HepG2 (cell line): Measurements from ENCODE around the gene KDM1B. TPM values are rescaled to one million over a fixed set of nuclear protein-coding genes. Genes with fewer than 3 reads are reported as not detected.
A peak's percentile ranks its signal among the peaks of the same experiment; 100 is the strongest.

ENCODE experiments used
- DNMT1 ChIP-seq: sonication (generic); formaldehyde crosslinking; IDR thresholded peaks from 2 replicates; pipeline ENCODE4 v1.5.1; 2020; ENCODE audit warnings: mild to moderate bottlenecking, missing genetic modification reagents
- DNMT3B ChIP-seq: conservative IDR thresholded peaks from 2 replicates; pipeline ENCODE4 v1.6.1; 2016; ENCODE audit warnings: missing biosample characterization, control low read depth
- FLYWCH1 ChIP-seq: sonication (generic); formaldehyde crosslinking; IDR thresholded peaks from 2 replicates; pipeline ENCODE4 v1.8.1; 2023; ENCODE audit warnings: mild to moderate bottlenecking, missing genetic modification reagents
- GATAD1 ChIP-seq: IDR thresholded peaks from 2 replicates; pipeline ENCODE4 v1.6.1; 2016; ENCODE audit warnings: missing genetic modification reagents, missing compliant biosample characterization
- HDAC6 ChIP-seq: fragments of 200-600 bp; sonication (generic); IDR thresholded peaks from 2 replicates; pipeline ENCODE4 v1.7.0; 2017; ENCODE audit warnings: mild to moderate bottlenecking, antibody characterized with exemption, low read length, low read depth
- HNRNPUL1 ChIP-seq: fragments of 200-400 bp; formaldehyde crosslinking; IDR thresholded peaks from 2 replicates; pipeline ENCODE4 v1.6.1; 2017; ENCODE audit warnings: low read depth, mild to moderate bottlenecking, low read length, moderate library complexity
- IRX3 ChIP-seq: sonication (generic); formaldehyde crosslinking; IDR thresholded peaks from 2 replicates; pipeline ENCODE4 v1.8.1; 2023; ENCODE audit warnings: mild to moderate bottlenecking, low read depth, missing genetic modification reagents, borderline replicate concordance
- JUN ChIP-seq: sonication (generic); formaldehyde crosslinking; IDR thresholded peaks from 2 replicates; pipeline ENCODE4 v1.4.0; 2020; ENCODE audit warnings: mild to moderate bottlenecking, missing genetic modification reagents
- NONO ChIP-seq, 2 experiments: fragments of 450-650 bp in 1 of 2; sonication (generic) in 1 of 2; formaldehyde crosslinking in 1 of 2; IDR thresholded peaks in 1 of 2; conservative IDR thresholded peaks in 1 of 2; 2 replicates each; pipeline versions ENCODE4 v1.6.1 to v1.8.0; 2017 to 2022; ENCODE audit warnings: mild to moderate bottlenecking in 1 of 2, missing genetic modification reagents in 1 of 2, moderate library complexity in 1 of 2
- SETDB1 ChIP-seq: sonication (generic); formaldehyde crosslinking; IDR thresholded peaks from 2 replicates; pipeline ENCODE4 v1.5.1; 2020; ENCODE audit warnings: missing genetic modification reagents, mild to moderate bottlenecking, borderline replicate concordance
- SMARCC2 ChIP-seq: fragments of 450-650 bp; IDR thresholded peaks from 2 replicates; pipeline ENCODE4 v1.6.1; 2017; ENCODE audit warnings: antibody characterized with exemption, mild to moderate bottlenecking
- SMC3 ChIP-seq: IDR thresholded peaks from 2 replicates; pipeline ENCODE4 v1.6.1; 2011; ENCODE audit warnings: low read length, improper control_type of control experiment
- TCF7L2 ChIP-seq: IDR thresholded peaks from 2 replicates; pipeline ENCODE4 v1.6.1; 2011; ENCODE audit warnings: mild to moderate bottlenecking, low read depth, low read length, moderate library complexity
- XBP1 ChIP-seq: sonication (generic); formaldehyde crosslinking; IDR thresholded peaks from 2 replicates; pipeline ENCODE4 v1.5.0; 2020; ENCODE audit warnings: missing genetic modification reagents
- ZMAT3 ChIP-seq: sonication (generic); formaldehyde crosslinking; conservative IDR thresholded peaks from 2 replicates; pipeline ENCODE4 v1.7.0; 2021; ENCODE audit warnings: missing genetic modification reagents
- ZNF34 ChIP-seq: sonication (generic); formaldehyde crosslinking; IDR thresholded peaks from 2 replicates; pipeline ENCODE4 v1.4.0; 2020; ENCODE audit warnings: mild to moderate bottlenecking, missing genetic modification reagents, borderline replicate concordance
- polyA plus RNA-seq, 8 experiments: library from polyadenylated mRNA; depleted of rRNA in 3 of 8; stranded (reverse) in 7 of 8; unstranded in 1 of 8; fragments of >200 nt; fragmentation: Illumina TruSeq in 4 of 8; extraction: Trizol in 4 of 8; gene quantifications; 2 replicates each; pipeline versions ENCODE4 v1.2.1 to v1.2.3, GENCODE V29; 2011 to 2016; ENCODE audit warnings: low read depth in 4 of 8, missing spikeins in 1 of 8, mixed read lengths in 1 of 8; ENCODE audit not compliant: insufficient read depth in 1 of 8
- total RNA-seq, 5 experiments: library from RNA; depleted of rRNA; stranded (reverse); fragments of >200 nt; fragmentation: Illumina TruSeq; extraction: Trizol; gene quantifications; 2 replicates each; pipeline ENCODE4 v1.2.3, GENCODE V29; 2016; ENCODE audit warnings: low read depth in 1 of 5
- TF ChIP-seq, protein P1 (sequence below): sonication (generic); formaldehyde crosslinking; IDR thresholded peaks from 2 replicates; pipeline ENCODE4 v1.4.0; 2020; ENCODE audit warnings: missing genetic modification reagents
- TF ChIP-seq, protein P2 (sequence below): sonication (generic); formaldehyde crosslinking; IDR thresholded peaks from 2 replicates; pipeline ENCODE4 v1.4.0; 2020; ENCODE audit warnings: missing genetic modification reagents
- TF ChIP-seq, protein P3 (sequence below): sonication (generic); formaldehyde crosslinking; IDR thresholded peaks from 2 replicates; pipeline ENCODE4 v1.8.0; 2022; ENCODE audit warnings: missing genetic modification reagents, mild to moderate bottlenecking, inconsistent platforms, borderline replicate concordance
- TF ChIP-seq, protein P4 (sequence below): sonication (generic); formaldehyde crosslinking; IDR thresholded peaks from 2 replicates; pipeline ENCODE4 v1.4.0; 2020; ENCODE audit warnings: mild to moderate bottlenecking, missing genetic modification reagents
- TF ChIP-seq, protein P5 (sequence below): sonication (generic); formaldehyde crosslinking; IDR thresholded peaks from 2 replicates; pipeline ENCODE4 v1.8.1; 2023; ENCODE audit warnings: missing genetic modification reagents, mild to moderate bottlenecking, borderline replicate concordance
- TF ChIP-seq, protein P6 (sequence below): sonication (generic); formaldehyde crosslinking; IDR thresholded peaks from 2 replicates; pipeline ENCODE4 v1.9.0; 2022; ENCODE audit warnings: missing genetic modification reagents, mild to moderate bottlenecking, borderline replicate concordance

The KDM1B gene
- total and polyA plus RNA-seq, 2 of the 13 experiments (the other 11 are each of a cell fraction or from before 2014, with no cell fraction given), result 9.8 to 13.2 TPM

DNA sequence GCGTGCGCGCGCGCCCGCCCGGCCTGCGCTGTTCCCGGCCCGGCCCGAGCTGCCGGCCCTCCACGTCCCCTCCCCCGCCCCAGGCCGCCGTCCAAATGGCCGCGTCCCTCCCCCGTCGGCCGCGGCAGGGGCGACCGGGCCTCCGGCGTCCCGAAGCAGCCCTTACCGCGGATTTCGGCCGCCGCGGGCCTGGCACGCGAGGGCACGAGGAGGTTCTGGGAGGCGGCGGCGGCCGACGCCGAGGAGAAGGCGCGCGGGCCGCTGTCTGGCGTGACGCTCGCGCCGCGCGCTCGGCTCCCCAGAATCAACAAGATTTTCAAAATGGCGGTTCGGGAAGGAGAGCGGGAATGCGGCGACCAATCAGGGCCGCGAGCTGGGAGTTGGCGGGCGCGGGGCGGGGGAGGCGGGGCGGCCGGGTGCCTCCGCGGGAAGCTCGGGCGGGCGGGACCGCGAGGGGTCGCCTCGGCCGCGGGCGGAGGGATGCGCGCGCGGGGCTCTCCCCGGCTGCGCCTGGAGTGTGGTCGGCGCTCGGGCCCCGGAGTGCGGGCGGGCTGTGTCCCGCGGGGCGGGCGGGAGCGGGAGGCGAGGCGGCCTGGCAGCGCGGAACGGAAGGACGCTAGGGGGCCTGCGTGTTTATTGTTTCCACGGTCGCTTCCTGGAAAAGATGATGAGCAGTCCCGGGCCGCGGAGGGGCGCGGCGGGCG lies 109.1 kb downstream of the KDM1B start, which contains the start of gene DEK (continued):
- TF ChIP-seq FLYWCH1 (CRISPR knock-in tag), result no peak; the same call in 1 of the 2 replicates
- TF ChIP-seq, protein P1, sequence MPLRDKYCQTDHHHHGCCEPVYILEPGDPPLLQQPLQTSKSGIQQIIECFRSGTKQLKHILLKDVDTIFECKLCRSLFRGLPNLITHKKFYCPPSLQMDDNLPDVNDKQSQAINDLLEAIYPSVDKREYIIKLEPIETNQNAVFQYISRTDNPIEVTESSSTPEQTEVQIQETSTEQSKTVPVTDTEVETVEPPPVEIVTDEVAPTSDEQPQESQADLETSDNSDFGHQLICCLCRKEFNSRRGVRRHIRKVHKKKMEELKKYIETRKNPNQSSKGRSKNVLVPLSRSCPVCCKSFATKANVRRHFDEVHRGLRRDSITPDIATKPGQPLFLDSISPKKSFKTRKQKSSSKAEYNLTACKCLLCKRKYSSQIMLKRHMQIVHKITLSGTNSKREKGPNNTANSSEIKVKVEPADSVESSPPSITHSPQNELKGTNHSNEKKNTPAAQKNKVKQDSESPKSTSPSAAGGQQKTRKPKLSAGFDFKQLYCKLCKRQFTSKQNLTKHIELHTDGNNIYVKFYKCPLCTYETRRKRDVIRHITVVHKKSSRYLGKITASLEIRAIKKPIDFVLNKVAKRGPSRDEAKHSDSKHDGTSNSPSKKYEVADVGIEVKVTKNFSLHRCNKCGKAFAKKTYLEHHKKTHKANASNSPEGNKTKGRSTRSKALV (CRISPR knock-in tag), result no peak
- 0 out of 2 replicates have a peak, but pooled peaks have one; percentile 32 for TF ChIP-seq JUN (CRISPR knock-in tag)
- TF ChIP-seq HNRNPUL1, result no peak
- no peak for TF ChIP-seq XBP1 (CRISPR knock-in tag)
- TF ChIP-seq ZMAT3 (CRISPR knock-in tag), result no peak
- TF ChIP-seq GATAD1 (CRISPR knock-in tag), result no peak
- TF ChIP-seq, protein P2, sequence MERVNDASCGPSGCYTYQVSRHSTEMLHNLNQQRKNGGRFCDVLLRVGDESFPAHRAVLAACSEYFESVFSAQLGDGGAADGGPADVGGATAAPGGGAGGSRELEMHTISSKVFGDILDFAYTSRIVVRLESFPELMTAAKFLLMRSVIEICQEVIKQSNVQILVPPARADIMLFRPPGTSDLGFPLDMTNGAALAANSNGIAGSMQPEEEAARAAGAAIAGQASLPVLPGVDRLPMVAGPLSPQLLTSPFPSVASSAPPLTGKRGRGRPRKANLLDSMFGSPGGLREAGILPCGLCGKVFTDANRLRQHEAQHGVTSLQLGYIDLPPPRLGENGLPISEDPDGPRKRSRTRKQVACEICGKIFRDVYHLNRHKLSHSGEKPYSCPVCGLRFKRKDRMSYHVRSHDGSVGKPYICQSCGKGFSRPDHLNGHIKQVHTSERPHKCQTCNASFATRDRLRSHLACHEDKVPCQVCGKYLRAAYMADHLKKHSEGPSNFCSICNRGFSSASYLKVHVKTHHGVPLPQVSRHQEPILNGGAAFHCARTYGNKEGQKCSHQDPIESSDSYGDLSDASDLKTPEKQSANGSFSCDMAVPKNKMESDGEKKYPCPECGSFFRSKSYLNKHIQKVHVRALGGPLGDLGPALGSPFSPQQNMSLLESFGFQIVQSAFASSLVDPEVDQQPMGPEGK, result peak; percentile 50; the same call in 1 of the 2 replicates
- no peak for TF ChIP-seq SMC3
- TF ChIP-seq, protein P3, sequence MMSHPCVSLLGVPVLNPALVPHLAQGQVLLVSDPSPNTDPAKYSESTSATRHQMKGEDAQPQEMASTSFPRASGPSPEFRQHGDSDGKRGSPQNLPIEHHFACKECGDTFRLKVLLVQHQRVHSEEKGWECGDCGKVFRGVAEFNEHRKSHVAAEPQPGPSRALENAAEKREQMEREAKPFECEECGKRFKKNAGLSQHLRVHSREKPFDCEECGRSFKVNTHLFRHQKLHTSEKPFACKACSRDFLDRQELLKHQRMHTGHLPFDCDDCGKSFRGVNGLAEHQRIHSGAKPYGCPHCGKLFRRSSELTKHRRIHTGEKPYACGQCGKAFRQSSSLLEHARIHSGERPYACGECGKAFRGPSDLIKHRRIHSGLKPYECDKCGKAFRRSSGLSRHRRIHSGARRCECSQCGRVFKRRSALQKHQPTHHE, result 0 out of 2 replicates have a peak, but pooled peaks have one; percentile 61
- TF ChIP-seq HDAC6, result no peak
- no peak for TF ChIP-seq SMARCC2
- TF ChIP-seq, protein P4, sequence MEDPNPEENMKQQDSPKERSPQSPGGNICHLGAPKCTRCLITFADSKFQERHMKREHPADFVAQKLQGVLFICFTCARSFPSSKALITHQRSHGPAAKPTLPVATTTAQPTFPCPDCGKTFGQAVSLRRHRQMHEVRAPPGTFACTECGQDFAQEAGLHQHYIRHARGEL (CRISPR knock-in tag), result no peak
- TF ChIP-seq, protein P5, sequence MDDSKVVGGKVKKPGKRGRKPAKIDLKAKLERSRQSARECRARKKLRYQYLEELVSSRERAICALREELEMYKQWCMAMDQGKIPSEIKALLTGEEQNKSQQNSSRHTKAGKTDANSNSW (CRISPR knock-in tag), result no peak; the same call in 1 of the 2 replicates
- TF ChIP-seq, protein P6, sequence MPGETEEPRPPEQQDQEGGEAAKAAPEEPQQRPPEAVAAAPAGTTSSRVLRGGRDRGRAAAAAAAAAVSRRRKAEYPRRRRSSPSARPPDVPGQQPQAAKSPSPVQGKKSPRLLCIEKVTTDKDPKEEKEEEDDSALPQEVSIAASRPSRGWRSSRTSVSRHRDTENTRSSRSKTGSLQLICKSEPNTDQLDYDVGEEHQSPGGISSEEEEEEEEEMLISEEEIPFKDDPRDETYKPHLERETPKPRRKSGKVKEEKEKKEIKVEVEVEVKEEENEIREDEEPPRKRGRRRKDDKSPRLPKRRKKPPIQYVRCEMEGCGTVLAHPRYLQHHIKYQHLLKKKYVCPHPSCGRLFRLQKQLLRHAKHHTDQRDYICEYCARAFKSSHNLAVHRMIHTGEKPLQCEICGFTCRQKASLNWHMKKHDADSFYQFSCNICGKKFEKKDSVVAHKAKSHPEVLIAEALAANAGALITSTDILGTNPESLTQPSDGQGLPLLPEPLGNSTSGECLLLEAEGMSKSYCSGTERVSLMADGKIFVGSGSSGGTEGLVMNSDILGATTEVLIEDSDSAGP, result no peak; the same call in 1 of the 2 replicates
- TF ChIP-seq DNMT3B (CRISPR knock-in tag), result no peak
- TF ChIP-seq SETDB1 (CRISPR knock-in tag), result no peak
- peak; percentile 87; the same call in 1 of the 2 replicates for TF ChIP-seq ZNF34
- TF ChIP-seq IRX3, result peak; percentile 75; the same call in 1 of the 2 replicates
- TF ChIP-seq TCF7L2, result no peak
- TF ChIP-seq NONO (IDR thresholded peaks at IDR 0.05), result no peak
- TF ChIP-seq NONO (CRISPR knock-in tag; conservative IDR thresholded peaks at IDR 0.05), result peak; percentile 64; the same call in 1 of the 2 replicates
- 0 out of 2 replicates have a peak, but pooled peaks have one; percentile 13 for TF ChIP-seq DNMT1 (CRISPR knock-in tag)
